K562 (cell line): ENCODE data around the gene QKI. TPM values are rescaled to one million over a fixed set of nuclear protein-coding genes. Genes with fewer than 3 reads are reported as not detected.
A peak's percentile ranks its signal among the peaks of the same experiment; 100 is the strongest.

Source experiments
- ATAC-seq: fragments of 200-7000 bp; cut with Tn5 transposase; 3 replicates; pipeline ENCODE4 v1.9.1; 2020; ENCODE audit warnings: moderate library complexity
- BruUV-seq: library from RNA; stranded (reverse); fragments of 400-500 nt; replicated peaks from 2 replicates; lab custom pipeline; 2021; lab: Mats Ljungman, UMichigan
- CTCF ChIA-PET: fragments of 300-600 bp; formaldehyde crosslinking; extraction: SDS; loops from one replicate; lab custom pipeline; 2021; ENCODE audit warnings: low intra/inter-chr PET ratio; lab: Yijun Ruan, JAX
- POLR2A ChIA-PET: fragments of 300-600, 350-650 bp; sonication (Branson Sonifier 250); formaldehyde crosslinking; extraction: SDS; loops from one replicate; lab custom pipeline; 2021; ENCODE audit warnings: antibody characterized with exemption, inconsistent platforms; lab: Yijun Ruan, JAX
- DNase-seq, 4 experiments: peaks; one replicate each; pipeline versions ENCODE4 v3.0.0 to v3.0.0-alpha.2; 2011 to 2018; ENCODE audit warnings: low spot score in 3 of 4, mixed read lengths in 3 of 4; ENCODE audit errors: extremely low read depth in 1 of 4
- FAIRE-seq: peaks from 2 replicates; lab custom pipeline; 2011; peaks lifted over from hg19 to GRCh38; lab: Jason Lieb, UNC
- H2AFZ ChIP-seq: 2 replicates; pipeline ENCODE4 v1.6.0; 2011; ENCODE audit warnings: low read depth, low read length, control low read depth, inconsistent platforms
- H3K27ac ChIP-seq: fragments of 200-600 bp; 3 replicates; pipeline ENCODE4 v1.8.0; 2011; ENCODE audit warnings: low read depth, mild to moderate bottlenecking, control low read depth, inconsistent platforms, low read length, moderate library complexity, mixed read lengths; ENCODE audit errors: extremely low read depth
- H3K27me3 ChIP-seq, 2 experiments: fragments of 300-600 bp in 1 of 2; 2 replicates in 1 of 2; 3 replicates in 1 of 2; pipeline versions ENCODE4 v1.6.0 to v1.8.0; 2011; ENCODE audit warnings: inconsistent platforms in 2 of 2, low read length in 2 of 2, mild to moderate bottlenecking in 1 of 2, mixed read lengths in 1 of 2, moderate library complexity in 1 of 2; ENCODE audit not compliant: control insufficient read depth in 2 of 2, insufficient read depth in 2 of 2
- H3K36me3 ChIP-seq: fragments of 300-600 bp; 3 replicates; pipeline ENCODE4 v1.8.0; 2011; ENCODE audit warnings: mild to moderate bottlenecking, low read length, inconsistent platforms; ENCODE audit not compliant: control insufficient read depth, insufficient read depth
- H3K4me1 ChIP-seq, 2 experiments: fragments of 200-600 bp in 1 of 2; replicated peaks in 1 of 2; 2 replicates in 1 of 2; 3 replicates in 1 of 2; pipeline versions ENCODE4 v1.5.1 to v1.8.0; 2011; ENCODE audit warnings: inconsistent platforms in 2 of 2, low read length in 2 of 2, mild to moderate bottlenecking in 1 of 2, mixed read lengths in 1 of 2, moderate library complexity in 1 of 2; ENCODE audit not compliant: control insufficient read depth in 2 of 2, insufficient read depth in 2 of 2
- H3K4me2 ChIP-seq: 2 replicates; pipeline ENCODE4 v1.6.1; 2011; ENCODE audit warnings: low read length, control low read depth, inconsistent platforms, mixed read lengths; ENCODE audit not compliant: insufficient read depth
- H3K4me3 ChIP-seq: fragments of 200-600 bp; sonication (generic), shearing (Covaris generic); 2 replicates; pipeline ENCODE4 v1.5.1; 2016; ENCODE audit warnings: control low read depth, inconsistent platforms
- H3K79me2 ChIP-seq: fragments of 200-600 bp; 3 replicates; pipeline ENCODE4 v1.8.0; 2011; ENCODE audit warnings: low read length, inconsistent platforms; ENCODE audit not compliant: control insufficient read depth, insufficient read depth
- H3K9ac ChIP-seq, 2 experiments: 2 replicates each; pipeline versions ENCODE4 v1.6.0 to v1.6.1; 2011; ENCODE audit warnings: low read depth in 2 of 2, low read length in 2 of 2, control low read depth in 1 of 2, inconsistent platforms in 1 of 2, mild to moderate bottlenecking in 1 of 2, mixed read lengths in 1 of 2; ENCODE audit not compliant: insufficient read depth in 1 of 2
- H3K9me1 ChIP-seq: one replicate; pipeline ENCODE4 v1.6.0; 2011; ENCODE audit warnings: inconsistent platforms, mild to moderate bottlenecking, low read length, moderate library complexity; ENCODE audit not compliant: control insufficient read depth, insufficient read depth
- H3K9me3 ChIP-seq: replicated peaks from 2 replicates; pipeline ENCODE4 v1.5.1; 2011; ENCODE audit warnings: low read depth, low read length, inconsistent platforms; ENCODE audit not compliant: control insufficient read depth, insufficient read depth
- H4K20me1 ChIP-seq: replicated peaks from 2 replicates; pipeline ENCODE4 v1.6.1; 2011; ENCODE audit warnings: low read length, inconsistent platforms, mixed read lengths; ENCODE audit not compliant: control insufficient read depth, insufficient read depth
- CBFA2T3 ChIP-seq: fragments of 450-650 bp; IDR thresholded peaks from 2 replicates; pipeline ENCODE4 v1.6.1; 2017
- CC2D1A ChIP-seq: fragments of 450-650 bp; IDR thresholded peaks from 2 replicates; pipeline ENCODE4 v1.6.1; 2017; ENCODE audit warnings: mild to moderate bottlenecking
- CTBP1 ChIP-seq: fragments of 450-650 bp; IDR thresholded peaks from 2 replicates; pipeline ENCODE4 v1.6.1; 2016; ENCODE audit warnings: borderline replicate concordance
- ESRRA ChIP-seq: fragments of 450-650 bp; IDR thresholded peaks from 2 replicates; pipeline ENCODE4 v1.6.1; 2014; ENCODE audit warnings: low read depth, mild to moderate bottlenecking, moderate library complexity, borderline replicate concordance
- FOXP4 ChIP-seq: sonication (generic); formaldehyde crosslinking; IDR thresholded peaks from 2 replicates; pipeline ENCODE4 v1.8.0; 2022; ENCODE audit warnings: mild to moderate bottlenecking, missing genetic modification reagents, borderline replicate concordance
- IFI16 ChIP-seq: fragments of 250-450 bp; sonication (Bioruptor Pico); IDR thresholded peaks from 2 replicates; pipeline ENCODE4 v2.1.2; 2022; ENCODE audit warnings: mild to moderate bottlenecking, inconsistent platforms
- JUND ChIP-seq, 2 experiments: IDR thresholded peaks; 2 replicates in 1 of 2; 3 replicates in 1 of 2; pipeline ENCODE4 v1.6.1; 2011; ENCODE audit warnings: borderline replicate concordance in 2 of 2, low read depth in 2 of 2, low read length in 2 of 2, improper control_type of control experiment in 1 of 2, missing biosample characterization in 1 of 2, missing genetic modification characterization in 1 of 2, missing genetic modification reagents in 1 of 2
- KLF6 ChIP-seq: fragments of 250-450 bp; sonication (Bioruptor Pico); IDR thresholded peaks from 2 replicates; pipeline ENCODE4 v1.4.0; 2020; ENCODE audit warnings: mild to moderate bottlenecking, moderate library complexity, borderline replicate concordance
- NR2F6 ChIP-seq: fragments of 450-650 bp; formaldehyde crosslinking; IDR thresholded peaks from 2 replicates; pipeline ENCODE4 v1.4.0; 2020; ENCODE audit warnings: mild to moderate bottlenecking
- PHF8 ChIP-seq: fragments of 200-600 bp; sonication (generic); IDR thresholded peaks from 2 replicates; pipeline ENCODE4 v1.6.1; 2012; ENCODE audit warnings: mixed run types, mild to moderate bottlenecking, inconsistent platforms, low read length, moderate library complexity, borderline replicate concordance
- PHTF2 ChIP-seq: fragments of 250-450 bp; sonication (Bioruptor Pico); IDR thresholded peaks from 2 replicates; pipeline ENCODE4 v1.5.0; 2021; ENCODE audit warnings: mild to moderate bottlenecking
- PRMT5 ChIP-seq: sonication (generic); formaldehyde crosslinking; IDR thresholded peaks from 2 replicates; pipeline ENCODE4 v1.5.0; 2020; ENCODE audit warnings: missing genetic modification reagents
- RAD21 ChIP-seq, 2 experiments: fragments of 250-450 bp in 1 of 2; fragments of 450-650 bp in 1 of 2; sonication (Bioruptor Pico) in 1 of 2; formaldehyde crosslinking in 1 of 2; IDR thresholded peaks in 1 of 2; conservative IDR thresholded peaks in 1 of 2; 2 replicates each; pipeline versions ENCODE4 v1.4.0 to v1.8.0; 2020 to 2022; ENCODE audit warnings: mild to moderate bottlenecking in 2 of 2, moderate library complexity in 1 of 2
- SRSF1 ChIP-seq: fragments of 200-400 bp; formaldehyde crosslinking; IDR thresholded peaks from 2 replicates; pipeline ENCODE4 v1.6.1; 2017; ENCODE audit warnings: mild to moderate bottlenecking, low read depth, low read length, moderate library complexity
- U2AF2 ChIP-seq: fragments of 200-400 bp; formaldehyde crosslinking; optimal IDR thresholded peaks from 2 replicates; pipeline ENCODE3; 2017; ENCODE audit warnings: low read depth, mild to moderate bottlenecking, low read length
- ZNF143 ChIP-seq: sonication (generic); formaldehyde crosslinking; IDR thresholded peaks from 2 replicates; pipeline ENCODE4 v1.9.0; 2022; ENCODE audit warnings: mild to moderate bottlenecking, missing genetic modification reagents
- ZNF699 ChIP-seq: fragments of 250-450 bp; sonication (Bioruptor Pico); IDR thresholded peaks from 2 replicates; pipeline ENCODE4 v1.8.0; 2021; ENCODE audit warnings: mild to moderate bottlenecking, moderate library complexity; ENCODE audit not compliant: insufficient replicate concordance
- ZNF707 ChIP-seq: fragments of 250-450 bp; sonication (Bioruptor Pico); conservative IDR thresholded peaks from 2 replicates; pipeline ENCODE4 v1.8.0; 2022; ENCODE audit warnings: inconsistent platforms, mild to moderate bottlenecking, moderate library complexity
- WGBS: fragments of 100-300 bp; shearing (Covaris generic); methylation state at CpG from one replicate; pipeline ENCODE4 v1.1.6; 2016; ENCODE audit warnings: low coverage, mixed read lengths; ENCODE audit not compliant: insufficient coverage; ENCODE audit errors: missing lambda C conversion rate; 5-methylcytosine and 5-hydroxymethylcytosine counted together
- in situ Hi-C: fragments of 300-500 bp; cut with MboI; formaldehyde crosslinking; loops from 4 replicates; pipeline ENCODE4 v1.15.0; 2018; ENCODE audit warnings: inconsistent platforms, mixed read lengths
- intact Hi-C: fragments of 100-400 bp; cut with micrococcal nuclease; formaldehyde crosslinking; loops from 2 replicates; pipeline ENCODE4 v1.14.2; 2022
- polyA plus RNA-seq, 8 experiments: library from polyadenylated mRNA; depleted of rRNA in 4 of 8; stranded (reverse) in 5 of 8; unstranded in 3 of 8; fragments of >200 nt; fragmentation: Nextera tagmentation in 2 of 8; fragmentation: Illumina TruSeq in 1 of 8; extraction: Ambion mirVana in 2 of 8; extraction: Trizol in 1 of 8; gene quantifications; 2 replicates each; pipeline versions ENCODE4 v1.2.1 to v1.2.3, GENCODE V29; 2011 to 2014; ENCODE audit warnings: inconsistent platforms in 1 of 8, missing spikeins in 1 of 8
- total RNA-seq, 7 experiments: library from RNA; depleted of rRNA in 6 of 7; stranded (reverse); fragments of >200 nt in 6 of 7; fragmentation: Illumina TruSeq in 2 of 7; extraction: Trizol in 2 of 7; gene quantifications; 2 replicates each; pipeline versions ENCODE4 v1.2.1 to v1.2.3, GENCODE V29; 2011 to 2021; ENCODE audit warnings: low replicate concordance in 1 of 7
- TF ChIP-seq, protein P1 (sequence below): IDR thresholded peaks from 2 replicates; pipeline ENCODE4 v1.6.1; 2014; ENCODE audit warnings: antibody characterized with exemption

QKI gene
- total and polyA plus RNA-seq, 9 of the 15 experiments (the other 6 are each of a cell fraction or from before 2014, with no cell fraction given): 20.4 to 215 (median 123) TPM

DNA sequence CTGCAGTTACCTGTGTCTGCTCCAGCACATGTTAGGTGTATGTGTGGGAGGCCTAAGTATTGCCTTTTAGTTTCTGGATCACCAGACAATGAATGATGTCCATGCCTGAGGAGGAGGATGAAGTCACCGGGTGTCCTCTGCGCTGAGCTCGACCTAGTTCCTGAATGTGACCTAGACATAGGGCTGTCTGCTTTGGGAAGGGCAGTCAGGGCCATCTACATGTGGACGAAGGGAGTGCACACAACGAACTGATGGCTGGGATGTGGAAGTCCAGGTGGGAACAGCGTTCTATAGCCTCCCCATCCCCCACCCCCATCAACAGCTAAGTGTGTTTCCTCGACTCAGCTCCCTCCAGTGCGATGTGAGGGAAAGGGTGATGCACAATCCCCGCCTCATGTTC, 186.3 kb downstream of the QKI start:
- no peak overlapping the region for H2AFZ ChIP-seq
- CTCF ChIA-PET: interaction anchor here (1.1 kb wide), 1 partner anchor 173 kb away, joined by 3 read pairs; no protein-coding TSS in a partner anchor
- no TSS peak for BruUV-seq
- FAIRE-seq (peak; percentile 40), ATAC-seq (peak; percentile 82), DNase-seq (peak in 1 of 4 experiments; percentile 36)
- no peak overlapping the region for H3K4me3 ChIP-seq
- H3K9ac ChIP-seq: no peak overlapping the region
- no peaks in the 10 kb centered on the region for H4K20me1 ChIP-seq
- H3K9me3 ChIP-seq: no peaks in the 10 kb centered on the region
- 21% methylated on average over 9 of the region's 9 CpGs for WGBS
- in situ Hi-C loops: no loop called here
- no peaks in the 10 kb centered on the region for H3K9me1 ChIP-seq
- no peak overlapping the region for H3K4me2 ChIP-seq
- no peaks in the 10 kb centered on the region for H3K36me3 ChIP-seq
- intact Hi-C loops: no loop called here
- no peaks in the 10 kb centered on the region for H3K79me2 ChIP-seq
- no peaks in the 10 kb centered on the region for H3K4me1 ChIP-seq
- H3K27ac ChIP-seq: no peak overlapping the region
- peaks cover 0 to 6% of the 10 kb centered on the region in 2 experiments; a peak in 1 of 5 replicates for H3K27me3 ChIP-seq
- POLR2A ChIA-PET: interaction anchor here (0.7 kb wide), 2 partner anchors 15 to 404 kb away, joined by 3 read pairs; no protein-coding TSS in a partner anchor
- TF ChIP-seq SRSF1 (no peak), PHTF2 (CRISPR knock-in tag) (no peak), PRMT5 (no peak), RAD21 (CRISPR knock-in tag; conservative IDR thresholded peaks at IDR 0.05 in 1 of 2, IDR thresholded peaks at IDR 0.05 in 1 of 2) (peak in 1 of 2 experiments; percentile 70; a peak in 2 of 4 replicates), ESRRA (peak; percentile 73; the same call in 1 of the 2 replicates), PHF8 (no peak), CC2D1A (no peak), KLF6 (CRISPR knock-in tag) (no peak), ZNF143 (CRISPR knock-in tag) (no peak), U2AF2 (no peak), NR2F6 (CRISPR knock-in tag) (no peak), CBFA2T3 (no peak), ZNF707 (no peak), IFI16 (CRISPR knock-in tag) (no peak), ZNF699 (CRISPR knock-in tag) (no peak), CTBP1 (peak; percentile 46; the same call in 1 of the 2 replicates), FOXP4 (CRISPR knock-in tag) (no peak), JUND (IDR thresholded peaks at IDR 0.05; ENCODE audit: borderline replicate concordance, low read depth, low read length) (peak; percentile 20; the same call in 1 of the 2 replicates), JUND (tag; IDR thresholded peaks at IDR 0.05; ENCODE audit: borderline replicate concordance, low read depth, low read length) (no peak)
- TF ChIP-seq, protein P1, sequence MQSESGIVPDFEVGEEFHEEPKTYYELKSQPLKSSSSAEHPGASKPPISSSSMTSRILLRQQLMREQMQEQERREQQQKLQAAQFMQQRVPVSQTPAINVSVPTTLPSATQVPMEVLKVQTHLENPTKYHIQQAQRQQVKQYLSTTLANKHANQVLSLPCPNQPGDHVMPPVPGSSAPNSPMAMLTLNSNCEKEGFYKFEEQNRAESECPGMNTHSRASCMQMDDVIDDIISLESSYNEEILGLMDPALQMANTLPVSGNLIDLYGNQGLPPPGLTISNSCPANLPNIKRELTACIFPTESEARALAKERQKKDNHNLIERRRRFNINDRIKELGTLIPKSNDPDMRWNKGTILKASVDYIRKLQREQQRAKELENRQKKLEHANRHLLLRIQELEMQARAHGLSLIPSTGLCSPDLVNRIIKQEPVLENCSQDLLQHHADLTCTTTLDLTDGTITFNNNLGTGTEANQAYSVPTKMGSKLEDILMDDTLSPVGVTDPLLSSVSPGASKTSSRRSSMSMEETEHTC: no peak
